ENCODE data around the gene NDUFS7.

The NDUFS7 gene

DNA sequence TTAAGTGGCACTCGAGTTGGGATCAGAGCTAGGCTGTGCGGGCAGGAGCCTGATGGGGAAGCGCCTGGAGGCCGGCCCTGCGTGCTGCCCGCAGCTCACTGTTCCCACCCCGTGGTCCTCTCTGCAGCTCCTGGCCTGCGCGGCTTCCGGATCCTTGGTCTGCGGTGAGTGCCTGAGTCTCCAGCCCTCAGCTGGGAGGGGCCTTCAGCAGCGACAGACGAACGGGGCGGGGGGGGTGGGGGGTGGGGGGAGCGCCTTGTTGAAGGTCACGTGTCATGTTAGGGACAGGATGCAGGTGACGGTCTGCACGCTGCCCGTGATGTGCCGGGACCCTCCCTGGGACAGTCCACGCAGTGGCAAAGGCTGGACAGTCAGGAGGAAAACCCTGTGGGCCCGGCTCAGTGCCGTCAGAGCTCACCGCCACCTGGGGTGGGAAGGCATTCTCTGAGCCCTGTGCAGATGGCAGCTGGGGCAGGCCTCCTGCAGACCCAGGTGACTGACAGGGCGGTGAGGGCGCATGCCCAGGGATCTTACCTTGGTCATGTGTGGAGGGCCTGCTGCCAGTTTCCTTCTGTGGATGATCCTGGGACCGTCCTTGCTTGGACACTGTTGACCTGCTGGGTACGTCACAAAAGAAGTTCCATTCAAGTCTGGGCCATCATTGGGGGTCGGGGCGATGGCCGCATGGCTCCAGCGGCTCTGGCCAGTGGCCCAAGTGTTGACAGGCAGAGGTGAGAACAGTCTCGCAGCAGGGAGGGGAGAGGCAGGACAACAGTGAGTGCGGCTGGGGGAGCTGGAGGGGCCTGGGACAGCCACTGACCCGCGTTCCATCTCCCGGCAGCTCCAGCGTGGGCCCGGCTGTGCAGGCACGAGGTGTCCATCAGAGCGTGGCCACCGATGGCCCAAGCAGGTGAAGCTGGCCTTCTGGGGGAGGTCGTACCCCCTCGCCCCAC is 4.3 kb downstream of the NDUFS7 start:
- H3K4me3 ChIP-seq (ENCODE audit: low read depth, low read length), result no peak overlapping the region
- no peak for TF ChIP-seq CTCF (IDR thresholded peaks at IDR 0.05; ENCODE audit: insufficient read depth, low read length, missing control alignments)
- CTCF ChIA-PET, result interaction anchor here (1.1 kb wide), 1 partner anchor 13 kb away, joined by 3 read pairs; no protein-coding TSS in a partner anchor
- no peak for DNase-seq (ENCODE audit: low read depth, low spot score)
- POLR2A ChIA-PET, result no interaction called here

- CTCF ChIA-PET, result interaction anchor here (1.1 kb wide), 1 partner anchor 12 kb away, joined by 3 read pairs; no protein-coding TSS in a partner anchor
- TF ChIP-seq CTCF (IDR thresholded peaks at IDR 0.05; ENCODE audit: insufficient read depth, low read length, missing control alignments), result no peak
- DNase-seq (ENCODE audit: low read depth, low spot score), result no peak
- H3K4me3 ChIP-seq (ENCODE audit: low read depth, low read length), result no peak overlapping the region
- POLR2A ChIA-PET, result no interaction called here
Observed at GRCh38 chr19:1388637-1389026, 4.9 kb downstream of the NDUFS7 start.

DNA sequence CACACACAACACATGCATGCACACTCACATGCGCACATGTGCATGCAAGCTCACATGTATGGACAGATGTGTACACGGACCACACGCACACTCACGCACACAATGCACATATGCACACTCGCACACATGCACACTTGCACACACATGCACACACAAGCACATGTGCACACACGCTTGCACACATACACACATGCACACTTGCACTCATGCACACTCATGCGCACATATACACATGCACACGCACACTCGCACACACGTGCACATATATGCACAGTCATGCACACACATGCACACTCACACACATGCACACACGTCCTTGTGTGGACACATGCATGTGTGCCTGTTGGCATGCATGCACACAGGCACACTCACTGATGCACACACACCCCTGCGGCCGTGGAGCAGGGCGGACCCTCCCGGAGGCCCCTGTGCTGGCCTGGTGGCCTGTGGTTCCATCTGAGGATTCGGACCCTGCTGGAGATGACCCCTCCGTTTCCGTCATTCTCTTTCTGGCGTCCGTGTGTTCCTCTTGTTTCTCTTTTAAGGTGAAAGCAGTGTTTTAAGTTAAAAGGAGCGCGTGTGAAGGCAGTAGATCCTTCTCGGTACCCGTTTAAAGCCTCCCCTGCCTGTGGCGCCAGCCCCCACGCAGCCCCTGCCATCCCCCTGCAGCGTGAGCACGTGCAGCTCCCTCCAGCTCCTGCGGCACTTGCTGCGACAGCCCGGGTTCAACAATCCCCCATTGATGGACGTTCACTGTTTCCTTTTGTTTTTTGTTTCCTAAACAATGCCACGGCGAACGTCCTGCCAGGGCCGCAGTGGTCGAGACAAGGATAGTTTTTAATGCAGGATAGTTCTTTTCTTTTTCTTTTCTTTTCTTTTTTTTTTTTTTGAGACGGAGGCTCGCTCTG is 5.6 kb downstream of the NDUFS7 start:
- CTCF ChIA-PET, result interaction anchor here (1.1 kb wide), 1 partner anchor 11 kb away, joined by 3 read pairs; no protein-coding TSS in a partner anchor
- POLR2A ChIA-PET, result no interaction called here
- TF ChIP-seq CTCF (IDR thresholded peaks at IDR 0.05; ENCODE audit: insufficient read depth, low read length, missing control alignments), result no peak
- no peak overlapping the region for H3K4me3 ChIP-seq (ENCODE audit: low read depth, low read length)
- DNase-seq (ENCODE audit: low read depth, low spot score), result no peak

- CTCF ChIA-PET, result interaction anchor here (0.7 kb wide), 1 partner anchor 24 kb away, joined by 3 read pairs; no protein-coding TSS in a partner anchor
Observed at GRCh38 chr19:1390890-1391423, 7.2 kb downstream of the NDUFS7 start.

GRCh38 chr19:1392407-1392806 is 8.7 kb downstream of the NDUFS7 start:
- no peak overlapping the region for H3K4me3 ChIP-seq (ENCODE audit: low read depth, low read length)
- POLR2A ChIA-PET, result no interaction called here
- no peak for TF ChIP-seq CTCF (IDR thresholded peaks at IDR 0.05; ENCODE audit: insufficient read depth, low read length, missing control alignments)
- DNase-seq (ENCODE audit: low read depth, low spot score), result no peak
- CTCF ChIA-PET, result no interaction called here

More at GRCh38 chr19:1390890-1391423, 7.2 kb downstream of the NDUFS7 start:
- POLR2A ChIA-PET, result no interaction called here
- TF ChIP-seq CTCF (IDR thresholded peaks at IDR 0.05; ENCODE audit: insufficient read depth, low read length, missing control alignments), result no peak
- no peak overlapping the region for H3K4me3 ChIP-seq (ENCODE audit: low read depth, low read length)
- no peak for DNase-seq (ENCODE audit: low read depth, low spot score)

Data from AG04449 (cell line).